GM12891 (cell line): ENCODE results near the gene ALG10.

Experiments used
- PAX5 ChIP-seq: IDR thresholded peaks from 2 replicates; pipeline ENCODE4 v1.6.1; 2011; ENCODE audit warnings: low read length, moderate library complexity, mild to moderate bottlenecking; ENCODE audit not compliant: insufficient read depth, severe bottlenecking
- POLR2A ChIP-seq: IDR thresholded peaks from 2 replicates; pipeline ENCODE4 v1.6.1; 2011; ENCODE audit warnings: low read depth, low read length, control low read depth
- POLR2AphosphoS5 ChIP-seq: IDR thresholded peaks from 2 replicates; pipeline ENCODE4 v1.6.1; 2011; ENCODE audit warnings: low read depth, low read length, control low read depth
- POU2F2 ChIP-seq: IDR thresholded peaks from 2 replicates; pipeline ENCODE4 v1.6.1; 2011; ENCODE audit warnings: low read depth, mild to moderate bottlenecking, control low read depth, low read length, moderate library complexity
- SPI1 ChIP-seq: IDR thresholded peaks from 2 replicates; pipeline ENCODE4 v1.6.1; 2011; ENCODE audit warnings: low read depth, low read length, control low read depth
- TAF1 ChIP-seq: IDR thresholded peaks from 2 replicates; pipeline ENCODE4 v1.6.1; 2011; ENCODE audit warnings: low read depth, low read length, control low read depth

- TF ChIP-seq POLR2AphosphoS5: no peak
- TF ChIP-seq TAF1: no peak
- no peak for TF ChIP-seq POLR2A
- 0 out of 2 replicates have a peak, but pooled peaks have one; percentile 8 for TF ChIP-seq SPI1
- no peak for TF ChIP-seq PAX5
- TF ChIP-seq POU2F2: no peak
Observed at GRCh38 chr12:34051486-34051885, 29.2 kb downstream of the ALG10 start.
